ENCODE results near the gene MOB1B.

- TF ChIP-seq USF2 (IDR thresholded peaks at IDR 0.05; ENCODE audit: borderline replicate concordance, low read depth, low read length) (no peak), POLR2A (IDR thresholded peaks at IDR 0.05; ENCODE audit: low read depth, low read length) (no peak), SMAD1 (IDR thresholded peaks at IDR 0.05; ENCODE audit: low read depth, partially characterized antibody) (no peak), CTCF (IDR thresholded peaks at IDR 0.05 in 2 of 3, conservative IDR thresholded peaks at IDR 0.05 in 1 of 3; ENCODE audit: control insufficient read depth in 2 of 3, extremely low read depth in 1 of 3, insufficient read depth in 1 of 3, low read depth in 3 of 3, low read length in 3 of 3) (peak in 1 of 3 experiments; percentile 24; a peak in 2 of 6 replicates), BCL3 (IDR thresholded peaks at IDR 0.05; ENCODE audit: borderline replicate concordance, insufficient read depth, low read depth, low read length, poor library complexity, severe bottlenecking) (no peak), MAX (IDR thresholded peaks at IDR 0.05; ENCODE audit: low read depth, low read length) (no peak), POLR2AphosphoS5 (IDR thresholded peaks at IDR 0.05; ENCODE audit: low read length) (no peak), RBBP5 (conservative IDR thresholded peaks at IDR 0.05) (no peak), NFIC (IDR thresholded peaks at IDR 0.05; ENCODE audit: low read depth, low read length) (no peak), CHD1 (IDR thresholded peaks at IDR 0.05; ENCODE audit: low read depth, low read length) (no peak), ZSCAN29 (IDR thresholded peaks at IDR 0.05) (no peak), SRF (IDR thresholded peaks at IDR 0.05; ENCODE audit: low read depth in 2 of 2, low read length in 2 of 2) (no peak), SREBF2 (IDR thresholded peaks at IDR 0.05; ENCODE audit: low read length) (no peak), JUNB (IDR thresholded peaks at IDR 0.05) (no peak)
These were observed 23.2 kb downstream of the MOB1B start for GRCh38 chr4:70925418-70925817.
